Testis (tissue), 2 donors: ENCODE results near the gene SPINK14.

Experiments used
- CTCF ChIP-seq, 3 experiments: fragments of 450-650 bp in 2 of 3; fragments of 200-600 bp in 1 of 3; sonication (generic) in 1 of 3; IDR thresholded peaks; one replicate each; pipeline ENCODE4 v1.5.1; 2016 to 2019; ENCODE audit warnings: antibody characterized with exemption in 3 of 3, mild to moderate bottlenecking in 2 of 3, moderate library complexity in 1 of 3
- POLR2A ChIP-seq: fragments of 450-650 bp; IDR thresholded peaks from one replicate; pipeline ENCODE4 v1.6.1; 2017; ENCODE audit warnings: antibody characterized with exemption, mild to moderate bottlenecking, moderate library complexity

DNA sequence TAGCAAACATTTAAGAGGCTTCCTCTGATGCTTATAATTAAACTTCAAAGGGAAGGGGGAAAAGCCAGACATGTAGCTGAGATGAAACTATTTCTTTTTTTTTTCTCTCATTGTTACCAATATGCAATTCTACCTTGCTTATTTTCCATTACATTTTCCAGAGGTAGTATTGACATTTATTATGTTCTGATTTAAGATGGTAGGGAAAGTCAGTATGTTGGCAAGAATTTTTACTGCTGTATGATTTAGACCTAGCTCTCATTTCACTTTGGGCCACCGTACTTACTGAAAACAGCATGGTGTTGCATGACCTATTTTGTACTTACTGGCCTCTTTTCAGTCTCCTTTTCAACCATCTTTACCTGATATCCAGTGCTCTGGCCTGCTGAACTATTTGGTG is 24.9 kb downstream of the SPINK14 start:
- TF ChIP-seq POLR2A, result no peak
- TF ChIP-seq CTCF (IDR thresholded peaks at IDR 0.05), result no peak
